HCT116 (cell line): ENCODE results near the gene TEX29. TPM values are rescaled to one million over a fixed set of nuclear protein-coding genes. Genes with fewer than 3 reads are reported as not detected.

Experiments
- ATAC-seq: fragments of 200-7000 bp; cut with Tn5 transposase; 2 replicates; pipeline ENCODE4 v1.9.1; 2020; ENCODE audit warnings: mild to moderate bottlenecking, moderate library complexity
- BruUV-seq: library from RNA; stranded (reverse); fragments of 400-500 nt; replicated peaks from 2 replicates; lab custom pipeline; 2021; lab: Mats Ljungman, UMichigan
- CTCF ChIA-PET: fragments of 300-600 bp; sonication (Branson Sonifier 250); formaldehyde crosslinking; loops from one replicate; lab custom pipeline; 2021; ENCODE audit warnings: antibody characterized with exemption; lab: Charles Lee
- POLR2A ChIA-PET: fragments of 300-600, 350-600 bp; sonication (Branson Sonifier 250); formaldehyde crosslinking; loops from one replicate; lab custom pipeline; 2021; ENCODE audit warnings: antibody characterized with exemption; lab: Charles Lee
- RAD21 ChIA-PET, 2 experiments: fragments of 300-600 bp; sonication (Branson Sonifier 250); formaldehyde crosslinking; loops; one replicate each; lab custom pipeline; 2023; ENCODE audit warnings: low total read pairs in 2 of 2; ENCODE audit not compliant: uncharacterized antibody in 2 of 2, unreplicated experiment in 2 of 2, low non-redundant PET in 1 of 2; lab: Charles Lee
- DNase-seq: peaks from one replicate; pipeline ENCODE4 v3.0.0-alpha.2; 2010; ENCODE audit warnings: low read depth, low spot score
- H2AFZ ChIP-seq: fragments of 200-600 bp; shearing (Covaris generic), sonication (generic); 2 replicates; pipeline ENCODE4 v1.6.1; 2017; ENCODE audit warnings: low read depth, mixed run types, mixed read lengths, antibody characterized with exemption, low read length; ENCODE audit not compliant: poor library complexity, severe bottlenecking
- H3K27ac ChIP-seq: 2 replicates; pipeline ENCODE4 v1.5.1; 2012; ENCODE audit warnings: low read depth, low read length
- H3K27me3 ChIP-seq: fragments of 200-600 bp; sonication (generic); 2 replicates; pipeline ENCODE4 v1.6.1; 2016; ENCODE audit warnings: mixed run types, low read length, mixed read lengths; ENCODE audit not compliant: insufficient read depth
- H3K36me3 ChIP-seq, 2 experiments: fragments of 200-500 bp in 1 of 2; fragments of 200-600 bp in 1 of 2; sonication (Bioruptor generic) in 1 of 2; sonication (generic) in 1 of 2; 2 replicates each; pipeline versions ENCODE4 v1.5.1 to v1.6.1; 2014 to 2016; ENCODE audit warnings: low read length in 2 of 2, inconsistent platforms in 1 of 2, mixed read lengths in 1 of 2, mixed run types in 1 of 2; ENCODE audit not compliant: insufficient read depth in 2 of 2, control insufficient read depth in 1 of 2
- H3K4me1 ChIP-seq, 2 experiments: fragments of 200-600 bp in 1 of 2; sonication (generic) in 1 of 2; 2 replicates each; pipeline versions ENCODE4 v1.5.1 to v1.6.1; 2012 to 2017; ENCODE audit warnings: low read length in 2 of 2, inconsistent platforms in 1 of 2, mild to moderate bottlenecking in 1 of 2, mixed read lengths in 1 of 2, mixed run types in 1 of 2, moderate library complexity in 1 of 2; ENCODE audit not compliant: insufficient read depth in 2 of 2, control insufficient read depth in 1 of 2
- H3K4me2 ChIP-seq: fragments of 200-600 bp; sonication (generic); 2 replicates; pipeline ENCODE4 v1.6.1; 2017; ENCODE audit warnings: mixed run types, low read length, mixed read lengths
- H3K4me3 ChIP-seq, 2 experiments: fragments of 200-600 bp in 1 of 2; sonication (generic) in 1 of 2; replicated peaks in 1 of 2; 2 replicates each; pipeline ENCODE4 v1.5.1; 2011 to 2016; ENCODE audit warnings: low read length in 2 of 2, control low read depth in 1 of 2, low read depth in 1 of 2, mild to moderate bottlenecking in 1 of 2, mixed read lengths in 1 of 2, mixed run types in 1 of 2
- H3K79me2 ChIP-seq: fragments of 200-600 bp; sonication (generic); 2 replicates; pipeline ENCODE4 v1.6.1; 2017; ENCODE audit warnings: mild to moderate bottlenecking, mixed run types, low read length, moderate library complexity, mixed read lengths; ENCODE audit not compliant: insufficient read depth
- H3K9ac ChIP-seq: fragments of 200-600 bp; sonication (generic); 2 replicates; pipeline ENCODE4 v1.6.1; 2016; ENCODE audit warnings: low read length, mixed read lengths
- H3K9me2 ChIP-seq: fragments of 200-600 bp; sonication (generic), shearing (Covaris generic); 2 replicates; pipeline ENCODE4 v1.6.1; 2017; ENCODE audit warnings: mixed run types, mild to moderate bottlenecking, moderate library complexity; ENCODE audit not compliant: insufficient read depth
- H3K9me3 ChIP-seq, 2 experiments: fragments of 200-500 bp in 1 of 2; fragments of 200-600 bp in 1 of 2; sonication (Bioruptor generic) in 1 of 2; sonication (generic) in 1 of 2; 2 replicates each; pipeline ENCODE4 v1.6.1; 2014 to 2017; ENCODE audit warnings: low read length in 2 of 2, mixed read lengths in 2 of 2, inconsistent platforms in 1 of 2, low read depth in 1 of 2, mild to moderate bottlenecking in 1 of 2, mixed run types in 1 of 2, moderate library complexity in 1 of 2; ENCODE audit not compliant: control insufficient read depth in 1 of 2, insufficient read depth in 1 of 2
- H4K20me1 ChIP-seq: fragments of 200-600 bp; sonication (generic), shearing (Covaris generic); 2 replicates; pipeline ENCODE4 v1.6.1; 2017; ENCODE audit warnings: mixed run types, mild to moderate bottlenecking, moderate library complexity; ENCODE audit not compliant: insufficient read depth
- ATF3 ChIP-seq: IDR thresholded peaks from 2 replicates; pipeline ENCODE4 v1.6.1; 2012
- CBX3 ChIP-seq: IDR thresholded peaks from 2 replicates; pipeline ENCODE4 v1.6.1; 2012; ENCODE audit warnings: low read depth
- CEBPB ChIP-seq: IDR thresholded peaks from 2 replicates; pipeline ENCODE4 v1.6.1; 2012; ENCODE audit warnings: low read depth
- EGR1 ChIP-seq: IDR thresholded peaks from 2 replicates; pipeline ENCODE4 v1.6.1; 2012; ENCODE audit warnings: low read depth
- ELF1 ChIP-seq: IDR thresholded peaks from 2 replicates; pipeline ENCODE4 v1.6.1; 2012; ENCODE audit warnings: low read depth, borderline replicate concordance
- EZH2 ChIP-seq: fragments of 200-600 bp; sonication (generic); IDR thresholded peaks from 2 replicates; pipeline ENCODE4 v1.6.1; 2017; ENCODE audit warnings: antibody characterized with exemption, mixed run types
- EZH2phosphoT487 ChIP-seq: fragments of 200-600 bp; IDR thresholded peaks from 2 replicates; pipeline ENCODE4 v1.6.1; 2018; ENCODE audit warnings: antibody characterized with exemption, borderline replicate concordance
- FOSL1 ChIP-seq: IDR thresholded peaks from 2 replicates; pipeline ENCODE4 v1.6.1; 2012; ENCODE audit warnings: low read depth
- POLR2A ChIP-seq: IDR thresholded peaks from 2 replicates; pipeline ENCODE4 v1.7.0; 2011; ENCODE audit warnings: borderline replicate concordance; ENCODE audit not compliant: insufficient read depth, insufficient read length; ENCODE audit errors: extremely low read depth
- POLR2AphosphoS5 ChIP-seq: IDR thresholded peaks from 2 replicates; pipeline ENCODE4 v1.6.1; 2011; ENCODE audit warnings: mild to moderate bottlenecking, low read depth, low read length, moderate library complexity
- SIN3A ChIP-seq: IDR thresholded peaks from 2 replicates; pipeline ENCODE4 v1.6.1; 2012; ENCODE audit warnings: low read depth
- SP1 ChIP-seq: IDR thresholded peaks from 2 replicates; pipeline ENCODE4 v1.6.1; 2012; ENCODE audit warnings: low read depth
- SRF ChIP-seq: IDR thresholded peaks from 2 replicates; pipeline ENCODE4 v1.6.1; 2012; ENCODE audit warnings: low read depth
- TCF7L2 ChIP-seq: IDR thresholded peaks from 2 replicates; pipeline ENCODE4 v1.7.0; 2011; ENCODE audit warnings: borderline replicate concordance, inconsistent platforms; ENCODE audit not compliant: insufficient read depth, insufficient read length; ENCODE audit errors: extremely low read depth
- YY1 ChIP-seq: IDR thresholded peaks from 2 replicates; pipeline ENCODE4 v1.6.1; 2011; ENCODE audit warnings: low read length, low read depth, moderate library complexity, mild to moderate bottlenecking; ENCODE audit not compliant: insufficient replicate concordance; ENCODE audit errors: extremely low read depth
- ZBTB33 ChIP-seq: IDR thresholded peaks from 2 replicates; pipeline ENCODE4 v1.6.1; 2011; ENCODE audit warnings: mild to moderate bottlenecking, low read length, moderate library complexity; ENCODE audit not compliant: insufficient replicate concordance; ENCODE audit errors: extremely low read depth
- ZFX ChIP-seq: fragments of 450-650 bp; IDR thresholded peaks from 2 replicates; pipeline ENCODE4 v1.6.1; 2017
- intact Hi-C: fragments of 100-400 bp; cut with micrococcal nuclease; formaldehyde crosslinking; loops from 2 replicates; pipeline ENCODE4 v1.10.0; 2022
- total RNA-seq: library from RNA; stranded (reverse); gene quantifications from one replicate; pipeline ENCODE4 v1.2.1, GENCODE V29; 2021; ENCODE audit not compliant: unreplicated experiment
- TF ChIP-seq, protein P1 (sequence below): IDR thresholded peaks from 2 replicates; pipeline ENCODE4 v1.6.1; 2012; ENCODE audit warnings: low read depth

TEX29 gene
- total RNA-seq, 1 experiment from 2014 or later = not detected

- TF ChIP-seq ELF1 = no peak
- TF ChIP-seq POLR2A = no peak
- TF ChIP-seq SP1 = no peak
- no peak for TF ChIP-seq ZBTB33
- no peak for TF ChIP-seq EZH2
- no peak for TF ChIP-seq FOSL1
These were observed 67.6 kb downstream of the TEX29 start (continued) for GRCh38 chr13:111387945-111388600.

DNA sequence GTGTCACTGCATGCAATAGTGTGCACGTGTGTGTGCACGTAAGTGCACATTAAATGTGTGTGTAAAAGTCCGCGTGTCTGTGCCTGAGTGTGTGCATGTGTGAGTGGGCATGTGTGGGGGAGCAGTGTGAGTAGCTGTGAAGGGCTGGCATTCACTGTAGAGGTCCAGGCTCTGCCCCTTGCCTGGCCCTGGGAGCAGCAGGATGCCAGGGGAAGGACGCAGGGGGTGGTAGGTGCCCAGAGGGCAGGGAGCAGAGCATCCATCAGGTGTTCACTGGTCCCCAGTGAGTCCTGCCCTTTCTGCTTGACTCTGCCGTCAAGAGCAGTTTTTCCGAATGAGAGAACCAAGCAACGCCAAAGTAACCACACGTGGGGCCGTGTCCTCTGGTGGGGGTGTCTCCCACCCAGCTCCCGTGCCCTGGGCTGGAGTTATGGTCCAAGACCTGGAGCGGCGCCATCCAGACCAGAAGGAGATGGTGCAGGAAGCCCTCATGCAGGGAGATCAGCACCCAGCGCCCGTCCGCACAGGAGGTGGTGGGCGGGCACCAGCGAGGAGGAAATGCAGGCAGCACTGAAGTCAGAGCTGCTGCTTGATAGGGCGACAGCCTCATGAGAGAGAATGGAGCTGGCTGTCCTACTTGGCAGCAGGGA is 68.5 kb downstream of the TEX29 start:
- Histone ChIP-seq H3K9me3 (no peaks in the 10 kb centered on the region), H3K9ac (no peak overlapping the region), H3K27ac (no peak overlapping the region), H3K79me2 (no peaks in the 10 kb centered on the region), H3K36me3 (no peaks in the 10 kb centered on the region), H3K9me2 (no peaks in the 10 kb centered on the region), H3K4me1 (no peaks in the 10 kb centered on the region), H3K4me3 (no peak overlapping the region), H3K4me2 (no peak overlapping the region), H2AFZ (no peak overlapping the region), H3K27me3 (no peaks in the 10 kb centered on the region), H4K20me1 (no peaks in the 10 kb centered on the region)
- DNase-seq (no peak), ATAC-seq (no peak)
- CTCF ChIA-PET = no interaction called here
- RAD21 ChIA-PET = no interaction called here
- POLR2A ChIA-PET = no interaction called here
- intact Hi-C loops = no loop called here
- BruUV-seq = no TSS peak
- no peak for TF ChIP-seq FOSL1
- no peak for TF ChIP-seq ZFX
- TF ChIP-seq, protein P1, sequence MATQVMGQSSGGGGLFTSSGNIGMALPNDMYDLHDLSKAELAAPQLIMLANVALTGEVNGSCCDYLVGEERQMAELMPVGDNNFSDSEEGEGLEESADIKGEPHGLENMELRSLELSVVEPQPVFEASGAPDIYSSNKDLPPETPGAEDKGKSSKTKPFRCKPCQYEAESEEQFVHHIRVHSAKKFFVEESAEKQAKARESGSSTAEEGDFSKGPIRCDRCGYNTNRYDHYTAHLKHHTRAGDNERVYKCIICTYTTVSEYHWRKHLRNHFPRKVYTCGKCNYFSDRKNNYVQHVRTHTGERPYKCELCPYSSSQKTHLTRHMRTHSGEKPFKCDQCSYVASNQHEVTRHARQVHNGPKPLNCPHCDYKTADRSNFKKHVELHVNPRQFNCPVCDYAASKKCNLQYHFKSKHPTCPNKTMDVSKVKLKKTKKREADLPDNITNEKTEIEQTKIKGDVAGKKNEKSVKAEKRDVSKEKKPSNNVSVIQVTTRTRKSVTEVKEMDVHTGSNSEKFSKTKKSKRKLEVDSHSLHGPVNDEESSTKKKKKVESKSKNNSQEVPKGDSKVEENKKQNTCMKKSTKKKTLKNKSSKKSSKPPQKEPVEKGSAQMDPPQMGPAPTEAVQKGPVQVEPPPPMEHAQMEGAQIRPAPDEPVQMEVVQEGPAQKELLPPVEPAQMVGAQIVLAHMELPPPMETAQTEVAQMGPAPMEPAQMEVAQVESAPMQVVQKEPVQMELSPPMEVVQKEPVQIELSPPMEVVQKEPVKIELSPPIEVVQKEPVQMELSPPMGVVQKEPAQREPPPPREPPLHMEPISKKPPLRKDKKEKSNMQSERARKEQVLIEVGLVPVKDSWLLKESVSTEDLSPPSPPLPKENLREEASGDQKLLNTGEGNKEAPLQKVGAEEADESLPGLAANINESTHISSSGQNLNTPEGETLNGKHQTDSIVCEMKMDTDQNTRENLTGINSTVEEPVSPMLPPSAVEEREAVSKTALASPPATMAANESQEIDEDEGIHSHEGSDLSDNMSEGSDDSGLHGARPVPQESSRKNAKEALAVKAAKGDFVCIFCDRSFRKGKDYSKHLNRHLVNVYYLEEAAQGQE = no peak
- no peak for TF ChIP-seq POLR2AphosphoS5
- no peak for TF ChIP-seq CBX3
- no peak for TF ChIP-seq ZBTB33
- TF ChIP-seq SRF = no peak
- no peak for TF ChIP-seq ATF3
- no peak for TF ChIP-seq EZH2phosphoT487
- no peak for TF ChIP-seq TCF7L2
- TF ChIP-seq EZH2 = no peak
- no peak for TF ChIP-seq EGR1
- TF ChIP-seq YY1 = no peak
- no peak for TF ChIP-seq SIN3A
- no peak for TF ChIP-seq CEBPB
